HL-60/S4 (cell line): ENCODE data around the gene C1QTNF8.

Source experiments
- in situ Hi-C: fragments of 300-500 bp; cut with MboI; formaldehyde crosslinking; loops from 2 replicates; pipeline ENCODE4 v1.14.3; 2022; ENCODE audit warnings: low sequenced_read_pairs

The C1QTNF8 gene

DNA sequence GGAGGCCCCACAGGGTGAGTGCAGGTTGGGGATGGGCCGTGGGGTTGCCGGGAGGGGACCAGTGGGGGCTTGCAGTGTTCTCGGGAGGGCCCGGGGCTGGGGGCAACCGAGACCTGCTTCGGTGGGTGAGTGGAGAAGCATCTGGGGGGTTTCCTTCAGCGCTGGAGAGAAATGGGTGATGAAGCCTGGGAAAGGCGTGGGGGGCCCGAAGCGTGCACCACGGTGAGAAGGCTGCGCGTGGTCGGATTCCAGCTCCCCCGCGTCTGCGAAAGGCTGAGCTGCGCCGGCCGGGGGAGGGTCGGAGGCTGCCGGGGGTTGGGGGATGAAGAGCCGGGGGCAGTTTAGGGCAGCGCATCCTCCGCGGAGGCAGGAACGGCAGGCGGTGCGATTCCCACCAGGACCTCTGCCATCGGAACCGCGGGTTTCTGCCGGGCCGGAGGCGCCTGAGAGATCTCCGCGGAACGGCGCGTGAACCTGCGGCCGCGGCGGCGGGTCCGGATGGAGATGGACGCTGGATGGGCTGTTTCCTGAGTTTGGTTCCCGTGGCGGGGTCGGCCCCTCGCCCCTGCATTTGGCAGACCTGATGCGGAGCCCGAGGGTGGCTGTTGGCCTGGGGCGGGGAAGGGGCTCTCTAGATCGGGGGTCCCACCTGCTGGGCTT lies 30.4 kb downstream of the C1QTNF8 start:
- in situ Hi-C loops, result loop anchor here (25.0 kb wide), 1 partner anchor 353 kb away; the partner anchor contains the start of genes ANTKMT, FBXL16 and METRN

DNA sequence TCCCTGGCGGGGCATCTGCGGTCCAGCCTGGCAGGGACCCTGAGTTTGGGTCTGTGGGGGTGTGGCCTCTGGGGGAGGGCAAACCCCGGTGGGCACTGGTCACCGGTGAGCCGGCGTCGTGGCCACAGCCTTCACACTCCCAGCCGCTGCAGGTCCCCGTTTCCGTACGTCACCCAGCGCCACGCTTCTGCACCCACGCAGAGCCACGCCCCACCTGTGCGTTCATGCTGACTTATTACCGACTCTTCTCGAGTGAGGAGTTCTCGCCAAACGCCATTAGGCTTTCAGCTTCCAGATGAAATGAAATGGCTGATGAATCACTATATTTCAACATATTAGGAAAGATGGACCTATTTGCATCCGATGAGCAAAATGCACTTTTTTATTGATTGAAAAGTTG lies 32.3 kb downstream of the C1QTNF8 start:
- in situ Hi-C loops, result loop anchor here (25.0 kb wide), 1 partner anchor 351 kb away; the partner anchor contains the start of genes ANTKMT, FBXL16 and METRN

DNA sequence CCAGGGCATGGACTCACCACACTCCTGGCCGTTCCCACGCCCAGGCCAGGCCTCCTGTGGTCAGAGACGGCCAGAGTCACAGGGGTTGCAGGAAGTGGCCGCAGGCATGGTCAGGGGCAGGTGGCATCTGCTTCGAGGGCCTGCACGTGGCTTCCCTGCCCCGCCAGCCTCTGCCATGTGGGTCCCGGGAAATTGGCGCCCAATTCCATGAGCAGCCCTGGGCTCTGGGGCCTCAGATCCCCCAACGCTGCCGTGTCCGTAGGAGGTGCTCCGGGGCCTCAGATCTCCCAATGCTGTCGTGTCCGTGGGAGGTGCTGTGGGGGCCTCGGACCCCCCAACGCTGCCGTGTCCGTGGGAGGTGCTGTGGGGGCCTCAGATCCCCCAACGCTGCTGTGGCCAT lies 33.1 kb downstream of the C1QTNF8 start:
- in situ Hi-C loops, result loop anchor here (25.0 kb wide), 1 partner anchor 351 kb away; the partner anchor contains the start of genes ANTKMT, FBXL16 and METRN

DNA sequence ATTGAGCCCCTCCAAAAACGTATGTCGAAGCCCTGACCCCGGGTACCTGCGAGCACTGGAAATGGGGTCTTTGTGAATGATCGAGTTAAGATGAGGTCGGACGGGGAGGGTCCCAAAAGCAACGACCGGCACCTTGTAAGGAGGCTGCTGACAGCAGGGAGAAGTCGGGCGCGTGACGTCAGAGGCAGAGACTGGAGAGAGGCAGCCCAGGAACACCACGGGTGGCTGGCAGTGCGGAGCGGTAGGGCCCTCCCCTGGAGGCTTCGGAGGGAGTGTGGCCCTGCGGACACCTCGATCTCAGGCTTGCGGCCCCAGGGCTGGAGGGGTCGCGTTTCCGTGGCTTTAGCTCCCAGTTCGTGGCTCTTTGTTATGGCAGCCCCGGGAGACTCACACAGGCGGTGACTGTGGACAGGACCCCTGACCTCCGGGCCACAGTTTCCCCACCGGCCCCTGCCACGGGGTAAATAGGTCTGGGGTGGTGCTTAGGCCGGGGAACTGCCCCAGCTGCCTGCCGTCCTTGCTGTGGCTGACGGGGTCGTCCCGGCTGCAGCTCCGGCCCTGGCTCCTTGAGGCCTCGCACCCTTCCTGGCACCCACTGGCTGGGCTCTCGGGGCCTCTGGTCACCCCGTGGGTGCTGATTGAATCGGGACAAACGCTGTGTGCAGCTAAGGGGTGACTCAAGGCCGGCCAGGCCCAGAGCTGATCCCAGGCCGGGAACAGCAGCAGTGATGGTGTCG lies 34.1 kb downstream of the C1QTNF8 start:
- in situ Hi-C loops, result loop anchor here (25.0 kb wide), 1 partner anchor 350 kb away; the partner anchor contains the start of genes ANTKMT, FBXL16 and METRN

DNA sequence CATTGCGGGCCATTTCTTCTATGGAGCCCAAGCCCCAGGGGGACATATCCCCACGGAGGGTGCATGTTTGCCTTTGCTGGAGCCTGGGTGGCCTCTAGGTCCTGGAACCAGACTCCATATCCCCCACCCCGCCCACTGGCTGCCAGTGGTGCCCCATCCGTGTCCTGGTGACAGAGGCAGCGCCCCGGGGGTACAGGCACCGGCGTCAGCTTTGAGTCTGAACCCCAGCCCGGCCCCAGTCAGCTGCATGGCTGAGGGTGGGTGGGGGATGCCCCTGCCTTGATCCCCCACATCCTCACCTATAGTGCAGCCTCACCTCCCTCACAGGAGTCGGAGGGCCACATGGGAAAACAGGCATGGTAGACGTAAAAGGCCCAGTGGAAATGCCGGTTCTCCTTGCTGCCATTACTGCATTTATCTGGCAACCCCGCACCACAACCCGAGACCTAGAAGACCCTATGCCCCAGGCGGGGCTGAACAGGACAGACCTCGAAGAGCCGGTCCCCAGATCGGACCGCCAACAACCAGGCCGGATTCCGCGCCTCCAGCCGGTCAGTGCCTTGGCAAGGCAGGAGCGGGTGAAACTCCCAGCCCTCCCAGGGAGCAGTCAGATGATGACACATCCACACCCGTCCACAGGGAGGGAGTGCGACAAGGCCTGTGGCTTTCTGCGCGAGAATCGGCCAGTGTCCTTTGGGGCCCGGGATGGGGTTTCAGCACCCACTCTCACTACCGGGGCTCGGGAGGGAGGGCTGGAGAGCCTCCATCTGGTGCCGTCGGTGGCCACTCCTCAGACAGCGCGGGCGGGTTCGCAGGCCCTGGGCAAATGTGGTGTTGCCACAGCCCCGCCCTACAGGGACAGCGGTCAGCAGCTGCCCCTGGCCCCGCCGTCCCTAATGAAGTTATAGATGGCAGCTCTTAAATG lies 35.4 kb downstream of the C1QTNF8 start:
- in situ Hi-C loops, result loop anchor here (25.0 kb wide), 1 partner anchor 348 kb away; the partner anchor contains the start of genes ANTKMT, FBXL16 and METRN

DNA sequence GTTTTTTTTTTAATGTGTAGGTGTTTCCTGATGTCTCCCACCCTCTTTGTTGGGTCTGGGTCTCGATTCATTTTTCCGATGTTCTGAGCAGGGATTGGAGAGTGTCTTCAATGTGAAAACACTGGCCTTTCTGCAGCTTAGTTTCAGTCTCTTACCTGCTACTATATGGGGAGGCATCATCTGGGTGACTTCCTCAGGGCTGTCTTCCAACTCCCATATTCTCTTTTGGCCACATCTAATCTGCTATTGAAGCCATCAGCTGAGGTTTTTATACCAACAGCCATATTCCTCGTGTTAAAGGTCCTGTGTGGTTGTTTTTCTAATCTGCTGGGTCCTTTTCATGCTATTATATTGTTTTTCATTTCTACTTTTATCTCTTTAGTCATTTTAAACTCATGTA lies 36.7 kb downstream of the C1QTNF8 start:
- in situ Hi-C loops, result loop anchor here (25.0 kb wide), 1 partner anchor 347 kb away; the partner anchor contains the start of genes ANTKMT, FBXL16 and METRN

DNA sequence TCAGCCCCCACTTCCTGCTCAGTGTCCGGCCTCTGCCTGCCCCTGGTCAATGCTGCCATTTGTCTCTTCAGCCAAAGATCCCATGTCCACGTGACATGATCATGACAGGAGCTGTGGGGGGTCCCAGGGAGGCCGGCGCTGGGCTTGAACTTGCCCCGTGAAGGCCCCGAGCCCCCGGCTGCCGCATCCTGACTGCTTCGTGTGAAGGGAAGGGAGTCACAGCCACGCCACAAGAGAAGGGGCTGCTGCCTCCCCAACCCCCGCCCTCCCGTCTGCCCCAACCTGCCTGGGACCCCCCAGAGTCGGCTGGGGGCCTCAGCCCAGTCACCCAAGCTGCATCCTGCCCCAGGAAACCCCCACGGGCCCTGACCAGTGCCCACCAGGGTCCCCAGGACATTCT lies 37.8 kb downstream of the C1QTNF8 start:
- in situ Hi-C loops, result loop anchor here (25.0 kb wide), 1 partner anchor 346 kb away; the partner anchor contains the start of genes ANTKMT, FBXL16 and METRN

DNA sequence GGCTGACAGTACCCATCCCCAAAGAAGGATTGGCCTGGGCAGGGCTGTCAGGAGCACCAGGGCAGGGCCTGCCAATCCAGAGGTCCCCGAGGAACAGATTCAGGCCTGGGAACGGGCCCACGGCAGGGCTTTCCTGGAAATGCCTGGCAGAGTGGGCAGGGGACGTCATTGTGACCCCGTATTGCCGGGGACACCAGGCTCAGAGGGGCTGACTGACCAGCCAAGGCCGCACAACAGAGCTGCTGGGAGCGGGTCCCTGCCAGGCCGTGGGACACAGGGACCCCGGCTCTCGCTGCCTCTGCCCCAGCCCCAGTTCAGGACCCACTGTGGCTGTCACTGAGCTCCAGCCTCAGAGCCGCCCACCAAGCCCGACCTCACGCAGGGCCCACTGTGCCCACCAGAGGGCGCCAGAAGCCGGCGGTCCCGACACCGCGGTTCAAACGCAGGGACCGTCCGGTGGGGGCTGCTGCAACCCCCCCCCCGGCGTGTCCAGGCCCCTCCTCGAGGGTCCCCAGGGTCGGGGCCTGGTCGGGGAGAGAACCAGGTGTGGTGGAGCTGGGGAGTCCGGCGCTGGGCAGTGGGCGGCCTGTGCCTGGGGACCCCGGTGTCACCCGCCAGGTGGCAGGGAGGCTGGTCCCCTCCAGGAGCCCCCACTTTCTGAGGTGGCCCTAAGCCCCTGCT lies 38.7 kb downstream of the C1QTNF8 start:
- in situ Hi-C loops, result loop anchor here (25.0 kb wide), 1 partner anchor 345 kb away; the partner anchor contains the start of genes ANTKMT, FBXL16 and METRN

DNA sequence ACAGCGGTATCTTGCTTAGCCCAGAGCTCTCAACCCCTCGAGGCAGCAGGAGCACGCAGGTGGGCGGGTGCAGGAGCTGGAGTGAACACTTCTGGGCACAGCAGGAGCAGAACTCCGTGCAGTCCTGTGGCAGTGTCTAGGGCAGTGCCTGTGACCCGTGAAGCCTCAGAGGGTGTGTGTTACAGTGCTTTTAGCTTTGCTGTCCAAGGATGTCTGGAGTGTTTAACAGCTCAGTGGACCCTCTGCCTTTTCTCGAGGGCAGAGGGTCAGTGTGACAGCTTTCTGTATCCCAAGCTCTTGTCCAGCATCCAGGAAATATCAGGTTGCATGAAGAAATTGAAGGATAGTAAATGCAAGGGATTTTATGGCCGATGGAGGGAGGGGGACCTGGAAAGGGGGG lies 39.8 kb downstream of the C1QTNF8 start:
- in situ Hi-C loops, result loop anchor here (25.0 kb wide), 1 partner anchor 344 kb away; the partner anchor contains the start of genes ANTKMT, FBXL16 and METRN

DNA sequence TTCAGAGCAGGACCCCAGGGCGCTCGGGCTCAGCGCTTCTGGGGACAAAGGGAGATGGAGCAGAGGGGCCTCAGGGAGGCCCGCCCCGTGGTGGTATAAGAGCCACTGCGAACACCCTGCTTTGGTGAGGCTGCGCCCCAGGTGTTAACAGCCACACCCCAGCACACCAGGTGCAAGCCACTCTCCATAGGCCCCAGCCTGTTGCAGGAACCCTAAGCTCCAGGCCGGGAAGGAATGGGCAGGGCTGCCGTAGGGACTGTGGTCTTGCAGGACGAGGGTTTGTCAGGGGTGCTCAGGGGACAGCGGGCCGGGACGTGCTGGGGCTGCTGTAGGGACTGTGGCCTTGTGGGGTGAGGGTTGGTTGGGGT lies 40.5 kb downstream of the C1QTNF8 start:
- in situ Hi-C loops, result loop anchor here (25.0 kb wide), 1 partner anchor 343 kb away; the partner anchor contains the start of genes ANTKMT, FBXL16 and METRN

DNA sequence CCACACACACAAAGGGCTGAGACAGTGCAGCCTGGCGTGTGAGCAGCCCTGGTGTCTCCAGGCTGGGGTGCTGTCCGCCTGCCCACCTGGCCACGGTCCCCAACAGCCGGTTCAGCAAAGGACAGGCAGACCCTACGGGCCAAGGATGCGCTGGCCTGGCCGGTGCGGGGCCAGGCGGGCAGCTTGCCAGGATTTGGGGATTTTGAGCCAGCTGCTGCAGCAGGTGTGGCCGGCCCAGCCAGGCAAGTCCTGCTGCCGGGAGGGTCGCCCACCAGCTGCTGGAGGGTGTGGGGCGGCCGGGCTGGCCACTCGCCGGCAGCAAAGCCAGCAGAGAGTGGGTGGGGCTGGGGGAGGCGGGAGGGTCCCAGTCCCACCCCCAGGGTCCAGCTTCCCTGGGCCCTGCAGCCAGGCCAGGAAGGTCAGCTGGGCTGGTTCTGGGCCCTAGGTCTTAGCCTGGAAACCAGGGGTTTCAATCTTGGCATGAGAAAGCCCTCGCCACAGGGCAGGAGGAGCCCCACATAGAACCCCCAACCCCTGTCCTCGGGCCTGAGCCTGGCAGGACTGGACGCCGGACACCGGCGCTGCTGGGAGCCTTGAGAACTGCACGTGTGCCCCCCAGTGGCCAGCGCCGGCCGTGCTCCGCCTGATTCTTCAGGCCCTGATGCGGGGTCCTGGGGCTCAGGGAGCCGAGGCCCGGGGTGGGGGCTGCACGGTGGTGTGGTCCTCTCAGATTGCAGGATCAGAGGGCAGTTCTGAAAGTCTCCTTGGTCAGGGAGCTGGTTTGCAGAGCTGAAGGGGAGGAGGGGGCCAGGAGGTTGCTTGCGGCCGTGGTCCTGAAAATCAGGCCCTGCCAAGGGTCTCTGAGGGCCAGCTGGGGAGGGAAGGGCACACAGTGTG lies 41.1 kb downstream of the C1QTNF8 start:
- in situ Hi-C loops, result loop anchor here (25.0 kb wide), 1 partner anchor 343 kb away; the partner anchor contains the start of genes ANTKMT, FBXL16 and METRN

DNA sequence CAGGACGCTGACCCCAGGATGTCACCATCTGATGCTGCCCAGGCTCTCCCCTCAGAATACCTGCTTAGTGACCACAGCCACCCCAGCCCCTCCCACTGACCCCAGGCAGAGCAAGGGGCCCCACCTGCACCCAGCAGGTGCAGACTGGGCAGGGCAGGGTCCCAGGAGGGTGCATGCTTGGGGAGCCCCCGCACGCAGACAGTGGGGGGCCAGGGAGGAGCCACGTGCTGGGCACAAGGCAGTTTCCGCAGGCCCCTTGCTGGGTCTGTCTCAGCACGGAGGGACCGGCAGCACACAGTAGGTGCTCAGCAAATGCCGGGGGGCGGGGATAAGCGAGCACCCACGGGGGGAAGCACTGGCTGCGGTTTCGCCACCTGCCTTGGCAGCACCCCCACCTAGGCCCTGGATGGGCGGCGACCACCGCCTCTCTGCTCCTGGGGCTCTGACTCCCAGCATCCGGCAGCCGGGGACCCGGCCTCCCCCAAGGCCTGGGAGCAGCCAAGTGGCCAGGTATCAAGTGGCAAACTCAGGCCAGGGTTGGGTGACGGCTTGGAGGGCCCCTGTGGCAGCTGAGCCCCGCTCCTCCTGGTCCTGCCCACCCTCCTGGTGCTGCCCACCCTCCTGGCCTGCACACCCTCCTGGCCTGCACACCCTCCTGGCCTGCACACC lies 42.2 kb downstream of the C1QTNF8 start:
- in situ Hi-C loops, result loop anchor here (25.0 kb wide), 1 partner anchor 342 kb away; the partner anchor contains the start of genes ANTKMT, FBXL16 and METRN

DNA sequence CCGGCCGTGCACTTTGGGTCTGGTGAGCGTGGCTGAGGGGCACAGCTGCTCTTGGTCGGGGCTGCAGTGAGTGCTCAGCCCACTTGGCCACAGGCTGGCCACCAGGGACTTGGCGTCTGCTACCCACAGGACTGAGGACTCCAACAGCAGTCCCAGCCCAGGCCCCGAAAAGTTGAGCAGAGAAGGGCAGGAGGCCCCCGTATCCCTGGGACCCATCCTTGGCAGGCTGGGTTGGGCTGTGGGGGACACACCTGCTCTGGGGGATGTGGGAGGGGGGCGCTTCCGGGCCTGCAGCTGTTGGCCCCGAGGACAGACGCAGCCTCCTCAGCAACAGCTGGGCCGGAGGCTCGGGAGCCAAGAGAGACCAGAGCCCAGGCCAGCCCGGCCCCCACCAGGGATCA lies 42.9 kb downstream of the C1QTNF8 start:
- in situ Hi-C loops, result loop anchor here (25.0 kb wide), 1 partner anchor 341 kb away; the partner anchor contains the start of genes ANTKMT, FBXL16 and METRN

DNA sequence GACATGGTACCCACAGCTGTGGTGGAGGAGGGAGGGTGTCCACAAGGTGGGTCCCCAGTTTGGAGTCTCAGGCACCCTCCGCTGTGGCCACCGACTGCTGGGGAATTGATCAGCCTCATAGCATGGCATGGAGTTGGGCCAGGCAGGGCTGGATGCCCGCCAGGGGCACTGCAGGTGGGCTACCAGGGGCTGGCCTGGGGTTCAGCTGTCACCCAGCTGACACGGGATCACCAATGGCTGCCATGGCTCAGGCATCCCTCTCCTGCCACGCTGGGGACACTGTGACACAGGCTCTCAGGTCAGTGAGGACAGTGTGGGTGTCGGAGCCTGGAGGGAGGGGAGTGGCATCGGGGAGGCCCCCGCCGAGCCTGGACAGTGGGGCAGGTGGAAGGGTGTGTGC lies 43.3 kb downstream of the C1QTNF8 start:
- in situ Hi-C loops, result loop anchor here (25.0 kb wide), 1 partner anchor 340 kb away; the partner anchor contains the start of genes ANTKMT, FBXL16 and METRN

DNA sequence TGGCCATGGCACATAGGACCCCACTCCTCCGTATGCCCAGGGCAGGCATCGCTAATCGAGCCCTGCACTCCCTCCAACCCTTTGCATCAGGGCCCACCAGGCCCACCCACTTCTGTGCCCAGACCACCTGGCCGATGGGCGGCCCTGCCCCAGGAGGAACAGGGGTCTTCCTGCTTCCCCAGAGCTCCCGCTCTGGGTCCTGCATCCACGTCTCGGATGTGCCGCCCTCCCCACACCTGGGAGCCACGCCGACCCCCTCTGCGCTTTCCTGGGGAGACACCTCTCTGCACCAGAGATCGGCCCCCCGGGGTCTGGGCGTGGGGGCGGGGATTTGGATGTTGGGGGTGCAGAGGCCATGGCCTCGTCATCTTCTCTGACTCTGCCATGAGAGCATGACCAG lies 44.6 kb downstream of the C1QTNF8 start:
- in situ Hi-C loops, result loop anchor here (25.0 kb wide), 1 partner anchor 339 kb away; the partner anchor contains the start of genes ANTKMT, FBXL16 and METRN

DNA sequence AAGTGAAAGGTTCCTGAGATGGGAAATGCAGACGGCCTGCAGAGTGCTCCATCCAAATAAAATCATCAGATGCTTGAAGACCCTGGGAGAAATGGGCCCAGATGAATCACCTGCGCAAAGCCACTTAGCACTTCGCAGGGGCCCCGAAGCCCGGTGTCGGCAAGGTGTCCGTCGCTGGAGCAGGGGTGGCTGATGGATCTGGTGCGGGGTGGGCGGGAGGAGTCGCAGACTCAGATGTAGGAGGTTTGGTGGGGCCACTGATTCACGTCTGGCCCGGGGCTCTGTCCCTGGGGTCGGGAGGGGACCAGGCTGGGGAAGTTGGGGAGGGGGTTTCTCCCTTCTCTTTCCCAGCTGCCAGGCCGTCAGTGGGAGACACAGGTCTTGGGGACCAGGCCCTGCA lies 45.1 kb downstream of the C1QTNF8 start:
- in situ Hi-C loops, result loop anchor here (25.0 kb wide), 1 partner anchor 339 kb away; the partner anchor contains the start of genes ANTKMT, FBXL16 and METRN

DNA sequence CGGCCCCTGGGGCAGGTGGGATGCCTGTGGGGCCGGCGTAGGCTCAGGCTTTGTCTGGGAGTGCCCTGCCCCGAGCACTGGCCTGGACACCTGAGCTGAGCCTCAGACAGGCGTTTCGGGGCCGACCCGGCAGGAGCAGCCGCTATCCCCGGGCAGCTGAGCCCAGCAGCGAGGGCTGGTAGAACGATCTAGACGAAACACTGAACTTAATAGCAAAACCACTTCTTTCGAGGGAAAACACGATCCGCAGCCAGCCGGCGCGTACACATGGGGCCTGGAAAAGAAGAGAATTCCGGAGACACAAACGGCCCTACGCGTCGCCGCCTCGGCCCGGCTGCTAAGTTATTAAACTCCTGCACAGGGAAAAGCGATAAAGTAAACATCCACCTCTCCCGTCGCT lies 45.5 kb downstream of the C1QTNF8 start:
- in situ Hi-C loops, result loop anchor here (25.0 kb wide), 1 partner anchor 338 kb away; the partner anchor contains the start of genes ANTKMT, FBXL16 and METRN

DNA sequence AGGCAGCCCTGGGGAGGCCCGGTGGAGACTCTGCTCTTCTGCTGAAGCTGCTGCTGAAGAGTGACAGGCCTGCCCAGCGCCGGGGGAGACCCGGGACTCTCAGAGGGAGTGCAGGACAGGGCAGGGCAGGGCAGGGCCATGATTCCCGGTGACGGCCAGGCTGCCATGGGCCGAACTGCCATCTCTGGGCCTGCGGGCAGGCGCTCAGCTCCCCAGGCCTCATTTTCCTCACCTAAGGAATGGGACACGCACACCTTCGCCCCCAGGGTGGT lies 46.1 kb downstream of the C1QTNF8 start:
- in situ Hi-C loops, result loop anchor here (25.0 kb wide), 1 partner anchor 338 kb away; the partner anchor contains the start of genes ANTKMT, FBXL16 and METRN
